GM19035 (cell line): Measurements from ENCODE around the gene UBN1.

Source experiments
- ATAC-seq: cut with Tn5 transposase; IDR thresholded peaks from one replicate; pipeline ENCODE4 v1.9.1; 2021; ENCODE audit not compliant: unreplicated experiment

UBN1 gene

GRCh38 chr16:4904108-4904941 is 57.0 kb downstream of the UBN1 start:
- no peak for ATAC-seq

GRCh38 chr16:4904942-4905615 is 57.8 kb downstream of the UBN1 start:
- ATAC-seq = no peak

- ATAC-seq = no peak
These were observed 61.6 kb downstream of the UBN1 start for GRCh38 chr16:4908854-4909401.

- ATAC-seq = no peak
These were observed 62.5 kb downstream of the UBN1 start for GRCh38 chr16:4909825-4910224.

- ATAC-seq = no peak
These were observed 63.5 kb downstream of the UBN1 start for GRCh38 chr16:4910828-4911227.

- no peak for ATAC-seq
These were observed 64.7 kb downstream of the UBN1 start for GRCh38 chr16:4911970-4912386.

- ATAC-seq = no peak
These were observed 66.0 kb downstream of the UBN1 start for GRCh38 chr16:4913130-4913773.

- ATAC-seq = no peak
These were observed 66.7 kb downstream of the UBN1 start for GRCh38 chr16:4913774-4914525.

GRCh38 chr16:4914528-4915225 is 67.4 kb downstream of the UBN1 start:
- no peak for ATAC-seq

- ATAC-seq = no peak
These were observed 68.0 kb downstream of the UBN1 start for GRCh38 chr16:4915226-4915761.

- no peak for ATAC-seq
These were observed 69.8 kb downstream of the UBN1 start for GRCh38 chr16:4917117-4917516.

- ATAC-seq = no peak
These were observed 71.5 kb downstream of the UBN1 start for GRCh38 chr16:4918781-4919251.

- ATAC-seq = no peak
These were observed 73.5 kb downstream of the UBN1 start for GRCh38 chr16:4920826-4921225.

- ATAC-seq = no peak
These were observed 75.6 kb downstream of the UBN1 start for GRCh38 chr16:4922721-4923342.

GRCh38 chr16:4923853-4924252 is 76.6 kb downstream of the UBN1 start:
- no peak for ATAC-seq

- ATAC-seq = no peak
These were observed 77.5 kb downstream of the UBN1 start for GRCh38 chr16:4924593-4925292.

- no peak for ATAC-seq
These were observed 78.0 kb downstream of the UBN1 start for GRCh38 chr16:4925293-4925607.

- no peak for ATAC-seq
These were observed 78.5 kb downstream of the UBN1 start for GRCh38 chr16:4925791-4926190.

GRCh38 chr16:4926928-4927327 is 79.6 kb downstream of the UBN1 start:
- ATAC-seq = no peak
